Stimulated activated CD8-positive, alpha-beta memory T cell treated with anti-CD3 and anti-CD28 coated beads, Interleukin-4, amount 100 ng/mL, for 48 hours (primary cell): ENCODE results near the gene BAG3.
"Not testable (repeated sequence)": the region's sequence is repeated elsewhere in the genome, so short reads cannot be mapped to it uniquely, and the experiment has no call there.

ENCODE experiments used
- DNase-seq: peaks from one replicate; pipeline ENCODE4 v3.0.0-alpha.2; 2020

Gene BAG3

DNA sequence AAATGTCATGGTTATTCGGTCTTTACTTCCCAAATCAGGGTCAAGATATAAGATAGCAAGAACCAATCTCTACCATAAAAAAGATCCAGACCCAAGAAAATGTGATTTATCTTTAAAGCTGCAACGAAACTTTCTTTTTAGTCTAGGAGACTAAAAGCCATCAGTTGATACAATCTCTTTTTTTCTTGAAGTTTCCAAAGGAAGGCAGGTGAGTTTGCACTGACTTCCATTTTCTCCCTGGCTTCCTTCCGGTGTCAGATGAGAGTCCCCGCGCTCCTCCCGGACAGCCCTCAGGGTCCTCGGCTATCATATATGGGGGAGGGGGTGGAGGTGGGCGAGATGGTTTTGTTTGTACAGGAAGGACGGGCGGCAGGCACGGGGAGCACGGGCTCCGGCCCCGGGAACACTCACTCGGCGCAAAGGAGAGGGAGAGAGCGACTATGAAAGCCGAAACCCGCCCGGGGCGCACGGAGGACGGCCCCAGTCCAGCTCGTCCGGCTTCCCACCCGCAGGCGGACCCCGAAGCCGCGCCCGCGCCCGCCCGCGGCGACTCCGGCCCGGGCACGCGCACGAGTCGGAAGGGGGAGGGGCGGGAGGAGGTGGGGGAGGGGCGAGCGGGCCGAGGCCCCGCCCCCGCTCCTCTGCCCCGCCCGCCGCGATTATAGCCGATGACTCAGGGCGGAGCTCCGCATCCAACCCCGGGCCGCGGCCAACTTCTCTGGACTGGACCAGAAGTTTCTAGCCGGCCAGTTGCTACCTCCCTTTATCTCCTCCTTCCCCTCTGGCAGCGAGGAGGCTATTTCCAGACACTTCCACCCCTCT, at the start of gene BAG3:
Gene BAG3 (plus strand): TSS at position 689 of the 822 bp plus-strand sequence. CDS start 296 bp downstream, outside the sequence.
- peak; percentile 86 for DNase-seq

DNA sequence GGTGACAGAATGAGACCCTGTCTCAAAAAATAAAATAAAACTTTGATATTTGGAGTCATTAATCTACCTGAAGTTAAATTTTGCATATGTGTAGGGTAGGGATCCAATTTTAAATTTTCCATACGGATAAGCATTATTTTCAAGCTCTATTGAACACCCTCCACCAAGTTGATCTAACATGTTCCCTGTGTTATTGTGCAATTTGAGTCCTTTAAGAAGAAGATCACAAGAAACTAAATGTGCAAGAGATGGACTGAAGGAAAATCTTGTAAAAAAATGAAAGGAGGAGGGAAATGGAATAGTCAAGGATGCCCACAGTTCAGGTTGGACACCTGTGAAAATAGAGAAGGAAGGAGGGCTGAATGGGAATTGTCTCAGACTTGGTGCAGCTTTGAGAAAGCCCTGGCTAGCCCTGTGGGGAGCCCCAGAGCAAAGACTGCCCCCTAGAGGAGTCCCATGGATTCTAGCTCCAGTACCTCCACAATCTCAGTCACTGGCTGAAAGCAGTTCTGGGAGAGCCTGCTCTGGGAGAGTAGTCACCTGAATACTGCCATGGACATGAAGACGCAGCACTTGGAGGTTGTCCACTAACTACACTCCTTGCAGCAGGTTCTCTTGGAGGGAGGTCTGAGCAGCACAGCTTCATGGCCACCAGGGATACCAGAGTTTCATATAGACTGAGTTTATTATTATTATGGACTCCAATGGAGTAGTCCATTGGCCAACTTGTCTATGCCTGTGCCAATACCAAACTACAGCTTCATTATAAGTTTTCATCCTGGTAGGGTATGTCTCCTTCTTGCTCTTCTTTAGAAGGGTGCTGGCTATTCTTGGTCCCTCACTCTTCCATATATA, 48.7 kb upstream of the BAG3 start:
- DNase-seq, result peak; percentile 61

DNA sequence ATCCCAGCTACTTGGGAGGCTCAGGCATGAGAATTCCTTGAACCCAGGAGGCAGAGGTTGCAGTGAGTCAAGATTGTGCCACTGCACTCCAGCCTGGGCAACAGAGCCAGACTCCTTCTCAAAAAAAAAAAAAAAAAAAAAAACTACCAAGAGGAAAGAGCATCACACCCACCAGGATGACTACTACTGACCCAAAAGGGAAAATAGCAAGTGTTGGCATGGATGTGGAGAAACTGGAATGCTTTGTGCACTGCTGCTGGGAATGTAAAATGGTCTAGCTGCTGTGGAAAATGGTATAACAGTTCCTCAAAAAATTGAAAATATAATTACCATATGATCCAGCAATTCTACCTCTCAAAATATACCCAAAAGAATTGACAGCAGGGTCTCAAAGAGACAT, 46.7 kb upstream of the BAG3 start:
- DNase-seq, result no peak

DNA sequence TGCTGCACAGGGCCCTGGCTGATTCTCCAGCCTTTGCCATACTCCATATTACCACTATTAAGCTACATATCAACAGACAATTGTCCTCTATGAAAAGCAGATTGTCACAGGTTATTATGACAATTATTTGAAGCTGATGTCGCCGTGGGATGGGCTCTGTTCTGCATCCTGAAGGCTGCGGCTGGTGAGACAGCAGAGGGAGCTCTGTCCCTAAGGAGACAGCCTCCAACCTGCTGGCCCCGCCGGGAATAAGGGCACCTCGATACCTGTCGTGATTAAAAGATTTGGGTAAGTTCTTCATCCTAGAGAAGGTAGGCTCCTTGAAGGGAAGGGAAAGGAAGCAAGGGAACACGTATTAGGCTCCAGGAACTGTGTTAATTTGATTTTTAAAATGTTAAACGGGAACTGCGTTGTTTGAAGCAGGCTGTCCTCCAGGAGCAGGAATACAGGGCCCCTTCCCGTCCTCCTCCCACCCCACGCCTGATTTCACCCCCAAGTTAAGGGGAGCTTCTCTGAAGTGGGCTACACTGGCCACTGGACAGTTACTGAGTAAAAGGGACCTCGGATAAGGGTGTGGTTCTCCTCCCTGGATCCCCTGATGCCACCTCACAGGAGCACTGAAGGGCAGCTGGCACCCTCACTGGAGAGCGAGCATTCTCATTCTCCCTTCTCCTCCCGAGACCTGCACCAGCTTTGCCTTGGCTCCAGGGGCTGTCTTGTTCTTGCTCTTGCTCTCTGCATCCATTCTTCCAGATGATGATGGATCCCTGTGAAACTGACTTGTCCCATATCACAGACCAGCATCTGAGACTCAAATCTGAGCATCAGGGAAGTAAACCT, 42.6 kb upstream of the BAG3 start:
- DNase-seq, result peak; percentile 36

DNA sequence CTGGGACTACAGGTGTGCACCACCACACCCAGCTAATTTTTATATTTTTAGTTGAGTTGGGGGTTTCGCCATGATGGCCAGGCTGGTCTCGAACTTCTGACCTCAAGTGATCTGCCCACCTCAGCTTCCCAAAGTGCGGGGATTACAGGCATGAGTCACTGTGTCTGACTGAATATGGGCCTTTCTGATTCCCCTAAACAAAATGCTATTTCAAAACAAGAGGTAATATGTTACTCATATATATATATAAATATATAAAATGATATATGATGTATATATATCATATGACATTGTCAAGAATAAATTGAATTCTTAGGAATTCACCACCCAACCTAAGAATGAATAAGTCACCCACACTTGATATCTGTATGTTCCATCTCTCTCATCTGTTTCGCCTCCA, 41.7 kb upstream of the BAG3 start:
- DNase-seq, result no peak

DNA sequence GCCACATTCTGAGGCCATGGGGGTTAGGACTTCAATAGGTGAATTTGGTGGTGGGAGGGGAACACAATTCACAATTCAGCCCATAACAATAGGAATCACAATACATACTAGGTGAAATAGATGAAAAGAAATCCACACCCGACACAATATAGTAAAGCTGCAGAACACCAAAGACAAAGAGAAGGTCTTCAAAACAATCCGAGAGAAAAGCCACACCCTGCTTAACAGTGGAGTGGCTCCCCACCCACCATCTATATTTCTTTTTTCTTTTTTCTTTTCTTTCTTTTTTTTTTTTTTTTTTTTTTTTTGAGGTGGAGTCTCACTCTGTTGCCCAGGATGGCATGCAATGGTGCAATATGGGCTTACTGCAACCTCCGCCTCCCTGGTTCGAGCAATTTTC, 39.7 kb upstream of the BAG3 start:
- DNase-seq, result no peak

DNA sequence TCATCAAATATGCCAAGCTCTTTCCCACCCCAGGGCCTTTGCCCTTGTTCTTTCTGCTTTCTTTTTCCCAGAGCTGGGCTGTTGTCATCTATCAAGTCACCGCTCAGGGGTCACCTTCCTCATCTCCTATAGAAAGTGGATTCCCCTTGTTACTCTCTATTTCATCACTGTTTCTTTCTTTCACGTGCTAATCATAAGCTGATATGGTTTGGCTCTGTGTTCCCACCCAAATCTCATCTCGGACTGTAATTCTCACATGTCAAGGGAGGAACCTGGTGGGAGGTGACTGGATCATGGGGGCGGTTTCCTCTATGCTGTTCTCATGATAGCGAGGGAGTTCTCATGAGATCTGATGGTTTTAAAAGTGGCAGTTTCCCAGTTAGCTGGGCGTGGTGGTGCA, 37.4 kb upstream of the BAG3 start:
- DNase-seq, result no peak

DNA sequence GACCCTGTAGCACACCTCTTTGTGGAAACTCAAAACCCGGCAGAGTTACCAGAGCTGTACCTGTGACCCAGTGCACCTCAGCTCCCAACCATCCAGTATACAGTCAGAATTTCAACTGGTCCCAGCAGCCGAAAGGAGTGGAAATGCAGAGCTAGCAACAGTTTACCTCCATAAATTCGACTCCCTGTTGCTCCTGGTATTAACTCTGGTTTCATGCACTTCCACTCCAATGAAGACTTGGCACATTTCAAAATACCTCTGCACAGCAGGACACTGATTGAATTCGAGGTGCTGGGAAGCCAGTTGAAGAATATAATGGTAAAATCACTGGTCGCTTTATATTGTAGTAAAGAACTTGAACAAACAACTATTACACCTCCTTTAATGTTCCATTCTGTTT, 36.5 kb upstream of the BAG3 start:
- DNase-seq, result no peak

DNA sequence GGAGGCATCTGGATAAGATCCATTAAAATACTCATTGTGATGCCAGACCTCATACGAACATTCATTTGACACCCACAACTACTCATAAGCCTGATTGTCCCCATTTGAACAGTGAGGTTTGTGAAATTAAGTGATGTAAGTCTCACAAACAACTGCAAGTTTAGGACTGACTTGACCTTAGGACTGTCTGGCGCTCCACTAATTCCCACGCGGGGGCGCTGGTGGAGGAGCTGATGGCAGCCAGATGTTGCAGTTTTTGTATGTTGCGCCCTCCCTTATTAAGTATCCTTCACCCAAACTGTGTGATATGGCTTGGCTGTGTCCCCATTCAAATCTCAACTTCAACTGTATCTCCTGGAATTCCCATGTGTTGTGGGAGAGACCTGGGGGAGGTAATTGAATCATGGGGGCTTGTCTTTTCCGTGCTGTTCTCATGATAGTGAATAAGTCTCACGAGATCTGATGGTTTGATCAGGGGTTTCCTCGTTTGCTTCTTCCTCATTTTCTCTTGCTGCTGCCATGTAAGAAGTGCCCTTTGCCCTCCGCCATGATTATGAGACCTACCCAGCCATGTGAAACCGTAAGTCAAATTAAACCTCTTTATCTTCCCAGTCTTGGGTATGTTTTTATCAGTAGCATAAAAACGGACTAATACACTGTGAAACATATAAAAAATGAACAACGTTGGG, 34.2 kb upstream of the BAG3 start:
- no peak for DNase-seq

DNA sequence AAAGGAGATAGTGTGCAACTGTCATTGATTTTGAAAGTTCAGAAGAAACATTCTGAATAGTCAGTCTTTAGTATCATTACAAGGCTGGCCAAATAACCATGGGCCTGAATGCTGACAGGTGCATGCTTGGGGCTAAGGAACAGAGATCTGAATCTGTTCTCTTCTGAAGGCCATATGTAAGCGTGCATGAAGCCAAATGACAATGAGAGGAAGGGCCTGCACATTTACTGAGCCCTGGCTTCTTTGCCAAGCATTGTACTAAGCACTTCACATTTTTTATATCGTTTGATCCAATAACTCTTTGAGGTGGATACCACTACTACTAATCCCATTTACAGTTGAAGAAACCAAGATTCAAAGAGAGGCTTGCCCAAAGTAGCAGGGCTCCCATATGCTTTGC, 32.0 kb upstream of the BAG3 start:
- DNase-seq, result no peak

DNA sequence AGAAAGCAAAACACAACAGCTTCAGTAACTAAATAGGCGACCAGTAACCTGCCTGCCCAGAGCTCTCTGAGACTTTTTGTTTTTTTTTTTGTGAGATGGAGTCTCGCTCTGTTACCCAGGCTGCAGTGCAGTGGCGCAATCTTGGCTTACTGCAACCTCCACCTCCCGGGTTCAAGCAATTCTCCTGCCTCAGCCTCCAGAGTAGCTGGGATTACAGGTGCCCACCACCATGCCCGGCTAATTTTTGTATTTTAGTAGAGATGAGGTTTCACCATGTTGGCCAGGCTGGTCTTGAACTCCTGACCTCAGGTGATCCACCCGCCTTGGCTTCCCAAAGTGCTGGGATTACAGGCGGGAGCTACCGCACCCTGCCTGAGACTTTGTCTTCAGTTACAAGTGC, 31.4 kb upstream of the BAG3 start:
- not testable (repeated sequence) for DNase-seq

DNA sequence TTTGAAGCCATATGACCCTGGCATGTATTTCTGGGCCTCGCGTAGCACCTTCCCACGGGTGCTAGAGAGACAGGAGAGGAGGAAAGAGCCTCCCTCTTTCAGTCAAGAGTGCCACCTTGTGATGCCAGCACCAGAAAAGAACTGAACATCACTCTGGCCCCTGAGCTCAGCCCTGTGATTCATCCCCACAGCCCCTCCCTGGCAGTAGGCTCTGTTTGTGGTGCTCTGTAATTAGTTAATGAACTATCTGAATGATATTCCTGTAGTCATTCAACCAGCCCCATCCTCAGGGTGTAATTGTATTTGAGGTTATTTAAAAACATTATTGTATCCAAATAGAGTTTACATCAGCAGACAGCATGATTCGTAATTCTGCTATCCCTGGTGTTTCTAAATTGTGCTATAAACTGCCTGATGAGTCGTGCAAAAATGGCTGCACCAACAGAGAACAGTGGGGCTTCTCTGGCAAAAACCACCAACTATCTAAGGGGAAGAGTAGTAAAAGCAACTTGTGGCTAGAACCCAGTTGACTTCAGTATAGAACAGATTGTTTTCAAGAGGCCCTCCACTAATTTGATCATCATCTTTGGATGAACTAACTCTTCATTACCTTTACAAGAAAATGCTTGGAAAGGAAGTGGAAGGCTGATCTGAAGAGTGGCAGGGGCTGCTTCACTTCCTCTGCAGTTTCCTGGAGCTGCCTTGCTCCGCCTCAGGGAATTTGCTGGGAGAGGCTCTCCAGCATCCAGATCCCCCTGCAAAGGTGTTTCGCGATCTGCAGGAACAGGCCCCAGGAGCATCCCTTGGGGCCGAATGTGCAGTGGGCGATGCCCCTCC, 30.7 kb upstream of the BAG3 start:
- DNase-seq, result no peak

DNA sequence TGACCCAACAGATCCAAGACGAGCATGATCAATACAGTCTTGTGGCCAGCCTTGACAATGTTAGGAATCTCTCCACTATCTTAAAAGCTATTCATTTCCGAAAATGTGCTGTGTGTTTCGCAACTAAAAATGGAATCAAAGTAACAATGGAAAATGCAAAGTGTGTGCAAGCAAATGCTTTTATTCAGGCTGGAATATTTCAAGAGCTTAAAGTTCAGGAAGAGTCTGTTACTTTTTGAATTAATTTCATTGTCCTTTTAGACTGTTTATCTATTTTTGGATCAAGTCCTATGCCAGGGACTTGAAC, 30.1 kb upstream of the BAG3 start:
- DNase-seq, result no peak

DNA sequence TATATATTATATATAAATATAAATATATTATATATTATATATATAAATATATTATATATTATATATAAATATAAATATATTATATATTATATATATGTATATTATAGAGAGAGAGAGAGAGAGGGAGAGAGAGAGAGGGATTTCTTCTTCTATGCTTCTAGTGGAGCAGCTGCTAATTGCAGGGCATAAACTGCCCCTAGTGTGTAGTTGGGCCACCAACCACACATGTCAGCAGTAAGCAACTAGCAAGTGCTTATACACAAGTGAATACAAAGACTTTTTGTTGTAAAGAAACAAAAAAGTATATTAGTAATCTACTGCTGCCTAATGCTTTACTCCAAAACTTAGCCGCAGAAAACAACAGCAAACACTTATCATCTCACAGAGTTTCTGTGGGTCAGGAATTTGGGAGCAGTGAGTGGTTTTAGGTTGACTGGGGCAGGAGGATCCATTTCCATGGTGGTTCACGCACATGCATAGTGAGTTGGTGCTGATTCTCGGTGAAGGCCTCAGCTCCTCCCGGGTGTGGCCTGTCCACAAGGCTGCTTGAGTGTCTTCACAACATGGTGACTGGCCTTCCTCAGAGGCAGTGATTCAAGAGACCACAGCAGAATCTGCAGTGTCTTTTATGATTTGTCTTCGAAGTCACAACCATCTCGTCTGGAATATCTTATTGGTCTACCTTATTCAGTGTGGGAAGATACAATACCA, 25.5 kb upstream of the BAG3 start:
- no peak for DNase-seq

DNA sequence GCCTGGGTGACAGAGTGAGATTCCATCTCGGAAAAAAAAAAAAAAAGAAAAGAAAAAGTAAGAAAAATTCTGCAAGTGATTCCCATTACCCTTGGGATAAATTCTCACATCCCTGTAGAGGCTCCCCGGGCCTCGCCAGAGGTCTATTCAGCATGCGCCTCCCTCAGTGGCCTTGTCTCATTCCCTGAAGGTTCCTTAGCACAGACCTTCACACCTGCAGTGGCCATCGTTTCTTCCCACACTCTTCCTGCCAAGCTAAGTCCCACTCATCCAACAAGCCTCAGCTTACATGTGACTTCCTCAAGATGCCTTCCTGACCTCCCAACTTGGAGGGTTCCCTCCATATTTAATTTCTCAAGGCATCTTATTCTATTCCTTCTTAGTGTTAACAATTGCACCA, 20.9 kb upstream of the BAG3 start:
- no peak for DNase-seq

DNA sequence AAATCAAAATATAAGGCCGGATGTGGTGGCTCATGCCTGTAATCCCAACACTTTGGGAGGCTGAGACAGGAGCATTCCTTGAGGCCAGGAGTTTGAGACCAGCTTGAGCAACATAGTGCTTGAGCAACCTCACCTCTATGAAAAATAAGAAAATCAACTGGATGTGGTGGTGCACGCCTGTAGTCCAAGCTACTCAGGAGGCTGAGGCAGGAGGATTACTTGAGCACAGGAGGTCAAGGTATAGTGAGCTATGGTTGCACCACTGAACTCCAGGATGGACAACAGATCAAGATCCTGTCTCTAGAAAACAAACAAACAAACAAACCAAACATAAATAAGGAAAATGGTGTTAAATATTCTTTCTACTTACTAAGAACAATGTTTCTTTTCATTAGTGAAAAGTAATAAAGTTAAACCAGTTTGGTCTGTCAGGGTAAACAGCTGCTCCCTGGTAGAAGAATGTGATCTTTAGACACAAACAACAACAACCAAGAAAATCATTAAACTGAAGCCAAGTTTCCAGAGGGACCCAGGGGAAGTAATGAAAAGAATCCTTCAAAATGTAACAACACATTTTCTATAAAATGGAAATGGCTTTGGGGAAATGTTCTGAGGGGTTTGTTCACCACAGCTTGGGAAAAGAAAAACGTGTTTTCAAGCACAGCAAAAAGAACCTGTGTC, 17.5 kb upstream of the BAG3 start:
- no peak for DNase-seq

DNA sequence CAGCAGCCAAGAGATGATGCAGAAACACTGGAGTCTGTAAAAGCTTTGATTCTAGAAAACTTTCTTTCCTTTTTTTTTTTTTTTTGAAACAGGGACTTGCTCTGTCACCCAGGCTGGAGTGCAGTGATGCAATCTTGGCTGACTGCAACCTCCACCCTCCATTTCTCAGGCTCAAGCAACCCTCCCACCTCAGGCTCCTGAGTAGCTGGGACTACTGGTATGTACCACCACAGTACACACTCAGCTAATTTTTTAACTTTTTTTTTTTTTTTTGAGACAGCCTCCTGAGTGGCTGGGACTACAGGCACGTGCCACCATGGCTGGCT, 17.0 kb upstream of the BAG3 start:
- DNase-seq, result no peak

DNA sequence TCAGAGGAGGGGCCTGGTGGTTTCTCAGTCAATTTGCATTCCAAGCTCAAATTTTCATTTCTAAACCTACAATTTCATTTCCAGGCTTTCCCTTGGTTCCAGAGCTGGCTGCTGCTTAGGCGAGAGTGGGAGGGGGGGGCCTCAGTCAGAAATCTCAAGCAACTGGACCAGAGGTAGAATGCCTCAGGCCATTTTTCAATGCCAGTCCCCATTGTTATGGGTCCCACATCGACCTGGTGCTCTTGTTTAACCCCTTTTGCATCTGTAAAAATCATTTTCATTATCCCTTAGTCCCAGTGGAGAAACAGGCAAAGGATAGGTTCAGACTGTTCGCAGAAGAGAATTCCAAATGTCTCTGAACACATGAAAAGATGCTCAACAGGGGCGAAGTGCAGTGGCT, 13.5 kb upstream of the BAG3 start:
- no peak for DNase-seq

DNA sequence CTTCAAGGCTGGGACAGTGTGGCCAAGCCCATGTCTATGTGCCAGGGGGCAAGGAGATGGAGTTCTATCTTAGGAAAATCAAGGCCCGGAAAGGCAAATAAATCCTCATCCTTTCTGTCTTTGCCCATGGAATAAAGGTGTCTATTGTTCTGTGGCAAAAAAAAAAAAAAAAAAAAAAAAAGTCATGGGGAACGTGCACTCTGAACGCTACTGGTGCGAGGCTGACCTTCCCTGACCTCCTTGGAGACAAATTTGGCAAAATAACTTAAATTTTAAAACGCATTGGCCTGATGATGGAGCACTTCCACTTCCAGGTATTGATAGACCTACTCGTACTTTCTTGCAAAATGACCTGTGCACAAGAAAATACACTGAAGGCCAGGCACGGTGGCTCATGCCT, 12.2 kb upstream of the BAG3 start:
- DNase-seq, result no peak

DNA sequence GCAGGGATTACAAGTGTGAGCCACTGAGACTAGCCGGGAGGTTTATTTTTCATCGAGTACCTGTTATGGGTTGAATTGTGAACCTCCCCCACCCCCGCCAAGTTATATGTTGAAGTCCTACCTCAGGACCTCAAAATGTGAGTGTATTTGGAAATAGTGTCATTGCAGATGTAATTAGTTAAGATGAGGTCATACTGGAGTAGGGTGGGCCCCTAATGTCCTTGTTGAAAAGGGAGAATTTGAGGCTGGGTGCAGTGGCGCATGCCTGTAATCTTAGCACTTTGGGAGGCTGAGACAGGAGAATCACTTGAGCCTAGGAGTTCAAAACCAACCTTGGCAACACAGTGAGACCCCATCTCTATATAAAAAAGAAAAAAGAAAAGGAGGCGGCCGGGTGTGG, 10.8 kb upstream of the BAG3 start:
- no peak for DNase-seq
